ENCODE data around the gene ATAD2B.

ATAD2B gene

DNA sequence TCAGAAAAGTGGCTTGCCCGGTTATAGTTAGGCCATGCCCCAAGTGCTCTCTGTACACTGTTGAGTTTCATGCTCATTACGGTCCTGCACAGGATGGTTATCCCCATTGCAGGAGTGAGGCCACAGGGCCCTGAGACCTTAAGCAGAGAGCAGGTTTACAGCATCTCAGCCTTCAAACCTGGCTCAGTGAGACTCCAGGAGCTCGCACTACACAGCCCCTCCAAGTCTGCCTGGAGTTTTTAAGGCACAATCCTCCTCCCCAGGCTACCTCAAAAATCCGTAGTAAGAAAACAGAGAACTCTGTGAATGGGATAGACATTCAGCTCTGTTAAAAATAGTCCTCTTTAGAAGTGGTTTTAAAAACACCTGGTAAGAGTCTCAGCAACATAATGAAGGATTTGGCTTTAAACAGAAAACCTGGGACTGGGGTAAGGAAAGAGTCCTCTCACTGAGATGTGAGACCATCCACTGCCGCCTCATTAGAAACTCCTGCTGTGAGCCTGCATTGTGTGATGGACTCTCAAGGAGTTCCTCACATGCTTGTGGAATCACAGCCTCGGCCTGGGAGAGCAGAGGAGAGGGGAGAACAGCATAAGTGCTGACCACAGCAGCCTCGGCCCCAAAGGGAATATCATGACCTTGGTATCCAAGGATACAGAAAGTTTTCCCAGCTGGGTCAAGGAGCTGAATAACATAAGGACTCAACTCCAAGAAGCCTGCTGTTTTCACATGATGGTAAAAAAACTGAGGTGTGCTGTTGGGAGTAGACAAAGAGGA lies 214.8 kb downstream of the ATAD2B start:
- H3K4me3 Mint-ChIP-seq = no peak overlapping the region
- H3K27ac Mint-ChIP-seq = no peak overlapping the region
- no peak for DNase-seq (ENCODE audit: low spot score in 2 of 2)
- no peak for ATAC-seq (ENCODE audit: low read depth)
- H3K36me3 Mint-ChIP-seq = peaks cover 29% of the 10 kb centered on the region
- H3K4me1 Mint-ChIP-seq = peaks cover 6% of the 10 kb centered on the region
- no peaks in the 10 kb centered on the region for H3K9me3 Mint-ChIP-seq
- H3K27me3 Mint-ChIP-seq = no peaks in the 10 kb centered on the region

DNA sequence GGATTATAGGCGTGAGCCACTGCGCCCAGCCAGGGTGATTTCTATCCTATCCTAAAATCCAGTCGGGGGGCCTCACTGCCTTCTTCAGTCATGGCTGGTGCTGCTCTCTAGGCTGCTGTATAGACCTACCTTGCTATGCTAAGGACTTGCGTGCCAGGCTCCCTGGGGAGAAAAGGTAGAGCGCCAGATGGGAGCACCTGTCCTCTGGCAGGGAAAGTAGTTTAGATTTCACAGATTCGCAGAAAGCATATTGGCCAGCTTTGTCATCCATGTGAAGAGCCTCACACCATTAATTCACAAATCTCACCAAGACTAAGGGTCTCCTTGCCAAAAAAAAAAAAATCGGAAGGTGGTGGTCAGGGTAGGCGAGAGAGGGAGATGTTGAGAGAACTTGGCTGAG lies 217.6 kb downstream of the ATAD2B start:
- ATAC-seq (ENCODE audit: low read depth) = no peak
- no peak for DNase-seq (ENCODE audit: low spot score in 2 of 2)
- H3K27ac Mint-ChIP-seq = no peak overlapping the region
- peaks cover 33% of the 10 kb centered on the region for H3K36me3 Mint-ChIP-seq
- no peak overlapping the region for H3K4me3 Mint-ChIP-seq
- no peaks in the 10 kb centered on the region for H3K9me3 Mint-ChIP-seq
- H3K27me3 Mint-ChIP-seq = no peaks in the 10 kb centered on the region
- H3K4me1 Mint-ChIP-seq = no peaks in the 10 kb centered on the region

DNA sequence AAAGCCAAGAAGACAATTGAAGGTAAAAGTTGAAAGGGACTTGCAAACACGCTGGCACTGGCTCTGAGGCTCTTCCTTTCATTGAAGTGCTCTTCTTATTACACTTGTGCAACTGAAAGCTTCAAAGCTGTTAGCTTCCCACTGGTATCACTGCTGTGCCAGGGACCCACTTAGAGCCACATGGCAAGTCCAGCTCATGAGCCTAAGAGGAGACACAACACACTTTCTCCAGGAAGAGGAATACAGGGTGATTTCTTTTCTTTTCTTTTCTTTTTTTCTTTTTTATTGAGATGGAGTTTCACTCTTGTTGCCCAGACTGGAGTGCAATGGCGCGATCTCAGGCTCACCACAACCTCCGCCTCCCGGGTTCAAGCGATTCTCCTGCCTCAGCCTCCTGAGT lies 218.2 kb downstream of the ATAD2B start:
- Mint-ChIP-seq H3K36me3 (peaks cover 33% of the 10 kb centered on the region), H3K27me3 (no peaks in the 10 kb centered on the region), H3K4me3 (no peak overlapping the region), H3K4me1 (no peaks in the 10 kb centered on the region), H3K9me3 (no peaks in the 10 kb centered on the region), H3K27ac (no peak overlapping the region)
- no peak for ATAC-seq (ENCODE audit: low read depth)
- DNase-seq (ENCODE audit: low spot score in 2 of 2) = no peak

DNA sequence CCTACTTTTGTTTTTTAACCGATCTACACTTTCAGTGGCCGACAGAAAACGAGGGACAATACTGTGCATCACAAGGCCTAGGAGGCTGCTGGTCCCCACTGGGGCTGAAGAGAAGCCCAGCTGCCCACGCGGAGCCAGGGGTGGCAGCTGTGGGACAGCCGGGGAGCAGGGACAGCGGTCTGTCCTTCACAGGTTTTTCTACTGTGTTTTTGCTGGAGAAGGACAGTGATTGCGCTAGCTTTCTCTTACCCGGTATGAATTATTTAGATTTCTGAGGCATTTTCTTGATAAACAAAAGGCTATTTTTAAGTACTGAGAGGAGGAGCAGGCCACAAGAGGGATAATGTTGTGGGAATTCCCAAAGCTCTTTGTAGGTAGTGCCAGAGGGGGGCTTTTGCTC lies 219.8 kb downstream of the ATAD2B start:
- Mint-ChIP-seq H3K27me3 (no peaks in the 10 kb centered on the region), H3K4me1 (no peaks in the 10 kb centered on the region), H3K4me3 (no peak overlapping the region), H3K27ac (no peak overlapping the region), H3K36me3 (peaks cover 37% of the 10 kb centered on the region), H3K9me3 (no peaks in the 10 kb centered on the region)
- ATAC-seq (ENCODE audit: low read depth) (no peak), DNase-seq (ENCODE audit: low spot score in 2 of 2) (no peak)

DNA sequence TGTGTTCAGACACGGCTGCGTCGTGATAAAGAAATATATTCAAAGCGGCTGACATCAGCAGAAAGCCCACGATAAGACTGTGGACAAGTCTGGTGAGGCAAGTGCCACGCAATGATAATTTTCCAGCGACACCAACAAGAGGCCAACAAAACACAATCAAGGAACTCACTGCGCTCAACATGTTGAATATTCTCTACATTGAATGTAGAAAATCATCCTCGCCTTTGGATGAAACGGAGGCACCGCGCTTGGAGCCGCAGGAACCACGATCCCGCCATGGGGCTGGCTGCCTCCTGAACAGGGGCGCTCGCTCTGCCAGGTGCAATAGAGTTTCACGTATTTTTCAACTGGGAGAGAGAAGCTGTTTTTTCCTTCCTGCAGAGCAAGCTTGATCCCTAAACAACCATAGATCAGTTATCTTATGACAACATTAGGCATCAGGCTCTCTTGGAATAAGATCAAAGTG lies 220.3 kb downstream of the ATAD2B start:
- Mint-ChIP-seq H3K4me1 (no peaks in the 10 kb centered on the region), H3K9me3 (no peaks in the 10 kb centered on the region), H3K4me3 (no peak overlapping the region), H3K27me3 (no peaks in the 10 kb centered on the region), H3K36me3 (peaks cover 34% of the 10 kb centered on the region), H3K27ac (no peak overlapping the region)
- no peak for DNase-seq (ENCODE audit: low spot score in 2 of 2)
- ATAC-seq (ENCODE audit: low read depth) = no peak

DNA sequence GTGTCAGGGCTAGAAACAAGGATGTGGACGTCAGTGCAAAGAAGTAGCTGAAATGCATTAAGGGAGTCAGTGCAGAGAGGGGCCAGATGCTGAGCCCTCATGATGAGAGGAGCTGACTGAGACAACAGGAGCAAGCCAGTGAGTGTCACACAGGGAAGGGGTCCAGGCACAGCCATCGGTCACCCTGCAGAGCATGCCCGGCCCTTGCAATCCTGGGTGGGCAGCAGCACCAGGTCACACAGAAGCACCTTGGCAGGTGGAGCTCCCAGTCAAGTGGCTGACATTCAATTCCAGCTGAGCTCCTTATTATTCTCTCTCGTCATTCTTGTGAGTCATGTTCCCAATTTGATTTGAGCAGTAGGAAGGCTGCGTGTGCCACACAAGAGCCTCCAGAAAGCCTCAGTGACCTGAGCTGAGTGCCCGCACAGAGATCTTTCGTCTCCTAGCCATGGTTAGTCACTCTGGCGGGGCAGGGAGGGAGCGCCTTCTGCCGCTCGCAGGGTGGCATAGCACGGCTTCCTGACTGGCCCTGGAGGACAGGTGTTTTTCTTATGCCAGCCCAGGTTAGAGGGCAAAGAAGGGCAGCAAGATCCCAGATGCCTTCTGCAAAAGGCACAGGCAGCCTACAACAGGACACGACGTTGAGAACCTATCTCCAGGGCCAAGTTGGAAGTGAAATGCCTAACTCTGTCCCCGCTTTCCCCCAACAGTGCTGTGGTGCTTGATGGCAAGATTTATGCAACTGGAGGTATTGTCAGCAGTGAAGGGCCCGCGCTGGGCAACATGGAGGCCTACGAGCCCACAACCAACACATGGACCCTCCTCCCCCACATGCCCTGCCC lies 220.9 kb downstream of the ATAD2B start:
- ATAC-seq (ENCODE audit: low read depth) = no peak

DNA sequence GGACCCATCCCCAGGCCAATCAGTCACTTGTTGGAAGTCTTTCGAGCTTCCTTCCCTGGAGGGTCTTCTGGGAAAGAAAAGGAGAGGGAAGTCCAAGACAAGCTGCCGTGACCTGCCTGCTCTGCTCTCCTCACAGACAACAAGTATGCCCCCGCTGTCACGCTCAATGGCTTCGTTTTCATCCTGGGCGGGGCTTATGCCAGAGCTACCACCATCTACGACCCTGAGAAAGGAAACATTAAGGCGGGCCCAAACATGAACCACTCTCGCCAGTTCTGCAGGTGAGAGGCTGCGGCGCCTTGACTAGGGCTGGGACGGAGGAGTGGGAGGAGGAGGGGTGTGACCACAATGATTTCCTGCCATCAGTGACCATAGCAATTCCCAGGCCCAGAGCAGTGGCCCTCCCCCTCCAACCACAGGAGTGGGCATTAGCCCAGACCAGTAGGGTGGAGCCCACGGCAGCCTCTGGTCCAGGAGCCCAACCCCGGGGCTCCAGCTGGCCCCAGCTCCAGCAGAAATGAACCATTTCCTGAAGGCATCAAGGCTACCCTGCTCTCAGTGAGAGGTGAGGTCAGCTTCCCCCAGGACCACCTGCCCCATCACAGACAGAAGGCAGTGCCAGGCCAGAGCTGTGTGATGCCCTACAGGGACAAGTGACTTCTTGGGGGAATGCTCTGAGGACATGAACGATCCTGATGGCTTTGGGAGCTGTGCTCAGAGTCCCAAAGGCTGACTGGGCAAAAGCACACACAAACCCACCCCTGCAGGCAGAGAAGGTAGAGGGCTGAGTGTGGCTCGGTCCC lies 223.1 kb downstream of the ATAD2B start:
- DNase-seq (ENCODE audit: low spot score in 2 of 2) (peak in 1 of 2 donors; percentile 6), ATAC-seq (ENCODE audit: low read depth) (no peak)
- Mint-ChIP-seq H3K27ac (no peak overlapping the region), H3K9me3 (peaks cover 2% of the 10 kb centered on the region), H3K4me1 (peaks cover 3% of the 10 kb centered on the region), H3K36me3 (peaks cover 41% of the 10 kb centered on the region), H3K4me3 (no peak overlapping the region), H3K27me3 (no peaks in the 10 kb centered on the region)

More for the DNA sequence above, 220.9 kb downstream of the ATAD2B start:
- Mint-ChIP-seq H3K9me3 (no peaks in the 10 kb centered on the region), H3K4me3 (no peak overlapping the region), H3K27ac (no peak overlapping the region), H3K4me1 (no peaks in the 10 kb centered on the region), H3K36me3 (peaks cover 37% of the 10 kb centered on the region), H3K27me3 (no peaks in the 10 kb centered on the region)
- no peak for DNase-seq (ENCODE audit: low spot score in 2 of 2)

DNA sequence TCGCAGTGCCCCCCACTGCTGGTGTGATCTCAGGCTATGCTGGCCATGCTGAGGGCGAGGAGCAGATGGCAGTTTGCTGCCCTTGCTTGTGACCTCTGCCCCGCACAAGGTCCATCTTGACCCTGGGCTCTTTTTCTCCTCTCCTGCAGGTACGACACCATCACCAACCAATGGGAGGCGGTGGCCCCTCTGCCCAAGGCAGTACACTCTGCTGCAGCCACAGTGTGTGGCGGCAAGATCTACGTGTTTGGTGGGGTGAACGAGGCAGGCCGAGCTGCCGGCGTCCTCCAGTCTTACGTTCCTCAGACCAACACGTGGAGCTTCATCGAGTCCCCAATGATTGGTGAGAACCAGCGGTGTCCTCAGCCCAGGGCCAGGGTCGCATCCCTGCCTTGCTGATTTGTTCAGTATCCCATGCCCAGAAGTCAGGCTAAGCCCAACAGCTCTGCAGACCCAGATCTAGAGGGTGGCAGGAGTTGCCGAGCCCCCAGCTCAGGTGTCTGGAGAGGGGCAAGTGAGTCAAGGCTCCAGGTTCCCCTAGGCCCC lies 223.8 kb downstream of the ATAD2B start:
- Mint-ChIP-seq H3K27me3 (no peaks in the 10 kb centered on the region), H3K4me1 (peaks cover 3% of the 10 kb centered on the region), H3K27ac (no peak overlapping the region), H3K36me3 (peaks cover 38% of the 10 kb centered on the region), H3K4me3 (no peak overlapping the region), H3K9me3 (peaks cover 2% of the 10 kb centered on the region)
- DNase-seq (ENCODE audit: low spot score in 2 of 2) (no peak), ATAC-seq (ENCODE audit: low read depth) (no peak)

DNA sequence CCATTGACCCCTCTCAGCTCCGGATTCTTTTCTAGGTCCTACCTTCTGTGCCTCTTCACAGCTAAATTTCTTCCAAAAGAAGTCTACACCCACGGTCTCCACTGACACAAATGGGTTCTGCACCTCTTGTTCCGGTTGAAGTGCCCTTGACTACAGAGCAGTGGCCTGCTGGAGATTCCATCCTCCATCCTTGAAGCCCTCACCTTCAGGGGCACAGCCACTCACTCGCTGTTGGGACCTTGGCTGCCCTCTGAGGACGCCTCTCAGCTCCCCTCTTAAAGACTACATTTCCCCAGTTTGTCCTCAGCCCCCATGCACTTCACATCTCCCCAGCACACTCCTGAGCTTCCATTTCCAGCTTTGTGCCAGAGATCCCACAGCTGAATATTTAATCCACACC lies 226.3 kb downstream of the ATAD2B start:
- Mint-ChIP-seq H3K4me1 (peaks cover 3% of the 10 kb centered on the region), H3K27ac (no peak overlapping the region), H3K4me3 (no peak overlapping the region), H3K27me3 (no peaks in the 10 kb centered on the region), H3K9me3 (peaks cover 2% of the 10 kb centered on the region), H3K36me3 (peaks cover 24% of the 10 kb centered on the region)
- DNase-seq (ENCODE audit: low spot score in 2 of 2) (no peak), ATAC-seq (ENCODE audit: low read depth) (no peak)

DNA sequence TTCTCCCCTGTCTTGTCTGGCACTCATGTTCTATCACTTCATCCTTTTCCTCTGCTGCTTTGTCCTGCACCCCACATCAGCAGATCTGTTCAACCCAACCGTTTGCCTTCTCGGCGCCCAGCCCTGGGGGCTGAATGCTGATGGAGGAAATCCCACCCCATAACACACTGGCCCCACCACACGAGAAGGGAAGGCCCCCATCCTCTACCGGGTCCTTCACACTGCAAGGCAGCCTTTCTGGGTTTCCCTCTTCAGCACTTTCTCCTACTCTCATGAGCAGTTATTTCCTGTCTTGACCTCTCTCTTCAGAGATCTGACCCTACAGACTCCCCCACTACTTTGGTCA lies 227.4 kb downstream of the ATAD2B start:
- peaks cover 2% of the 10 kb centered on the region for H3K9me3 Mint-ChIP-seq
- no peak for ATAC-seq (ENCODE audit: low read depth)
- peaks cover 3% of the 10 kb centered on the region for H3K4me1 Mint-ChIP-seq
- peak overlapping the region; percentile 17 for H3K27ac Mint-ChIP-seq
- no peak for DNase-seq (ENCODE audit: low spot score in 2 of 2)
- H3K27me3 Mint-ChIP-seq = no peaks in the 10 kb centered on the region
- H3K4me3 Mint-ChIP-seq = no peak overlapping the region
- peaks cover 20% of the 10 kb centered on the region for H3K36me3 Mint-ChIP-seq

DNA sequence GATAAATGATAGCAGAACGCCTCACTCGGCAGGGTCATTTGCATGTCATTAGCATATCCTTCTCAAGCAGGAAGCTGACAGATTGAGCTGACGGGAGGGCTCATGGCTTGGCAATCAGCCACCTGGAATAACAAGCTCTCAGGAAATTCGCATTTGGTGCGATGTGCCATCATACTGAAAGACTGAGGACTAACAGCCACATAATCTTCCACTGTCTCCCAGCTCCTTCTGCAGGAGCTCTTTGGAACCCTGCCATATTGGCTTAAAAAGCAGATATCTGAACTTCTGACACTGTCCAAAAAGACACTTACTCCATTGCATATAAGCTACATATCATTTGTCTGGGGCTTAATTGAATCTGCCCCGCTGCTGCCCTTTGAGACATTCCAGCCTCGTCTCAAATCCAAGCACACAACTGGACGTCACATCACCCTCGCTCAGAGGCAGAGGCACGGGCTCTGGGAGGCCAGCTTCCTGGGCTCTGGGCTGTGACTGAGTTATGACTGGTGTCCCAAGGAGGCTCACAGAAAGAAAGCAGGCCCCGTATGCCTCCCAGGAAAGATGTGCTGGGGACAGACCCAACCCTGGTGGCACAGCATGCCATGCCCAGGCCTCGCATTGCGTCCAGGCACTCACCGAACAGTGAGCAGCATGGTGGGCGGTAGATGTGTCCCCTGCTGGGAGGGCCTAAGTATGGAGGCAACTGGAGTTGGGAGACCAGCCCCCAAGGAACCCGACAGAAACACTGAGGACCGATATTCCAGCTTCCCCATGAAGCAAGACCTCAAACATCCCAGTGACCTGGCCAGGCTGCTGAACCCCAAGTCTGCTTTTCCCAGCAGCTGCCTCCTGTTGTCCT lies 228.0 kb downstream of the ATAD2B start:
- Mint-ChIP-seq H3K9me3 (peaks cover 2% of the 10 kb centered on the region), H3K4me3 (no peak overlapping the region), H3K27ac (no peak overlapping the region), H3K4me1 (peaks cover 3% of the 10 kb centered on the region), H3K36me3 (peaks cover 20% of the 10 kb centered on the region), H3K27me3 (no peaks in the 10 kb centered on the region)
- DNase-seq (ENCODE audit: low spot score in 2 of 2) = no peak
- no peak for ATAC-seq (ENCODE audit: low read depth)
